NB4 (cell line): Measurements from ENCODE around the gene NFIA.

Experiments used
- CTCF ChIP-seq: IDR thresholded peaks from one replicate; pipeline ENCODE4 v1.5.1; 2012; ENCODE audit warnings: low read depth, low read length
- MAX ChIP-seq: IDR thresholded peaks from 2 replicates; pipeline ENCODE4 v1.6.1; 2011; ENCODE audit warnings: low read depth, low read length
- MYC ChIP-seq: IDR thresholded peaks from 2 replicates; pipeline ENCODE4 v1.6.1; 2011; ENCODE audit warnings: low read depth, low read length
- POLR2A ChIP-seq: IDR thresholded peaks from 2 replicates; pipeline ENCODE4 v1.6.1; 2011; ENCODE audit warnings: mild to moderate bottlenecking; ENCODE audit not compliant: insufficient read length; ENCODE audit errors: extremely low read depth

- no peak for TF ChIP-seq POLR2A
- TF ChIP-seq MAX = no peak
- TF ChIP-seq CTCF = no peak
- no peak for TF ChIP-seq MYC
Observed at GRCh38 chr1:61474963-61475362, 392.6 kb downstream of the NFIA start.
